Hippocampal formation (tissue), 2 donors: ENCODE measurements around the gene APOBEC2.
"Not testable (repeated sequence)": the region's sequence is repeated elsewhere in the genome, so short reads cannot be mapped to it uniquely, and the experiment has no call there.

Experiments used
- DNase-seq, 2 donors: peaks; one replicate each; lab custom pipeline; 2025; lab: John Stamatoyannopoulos, UW

The APOBEC2 gene

GRCh38 chr6:41053041-41053440, at the start of gene APOBEC2:
APOBEC2 (plus strand) TSS chr6:41053202; CDS start chr6:41053348, 146 bp downstream.
- DNase-seq: no peak

GRCh38 chr6:41006217-41006616, 46.8 kb upstream of the APOBEC2 start:
- DNase-seq: not testable (repeated sequence)

GRCh38 chr6:41006980-41007379, 46.0 kb upstream of the APOBEC2 start:
- not testable (repeated sequence) for DNase-seq

GRCh38 chr6:41008011-41008410, 45.0 kb upstream of the APOBEC2 start:
- no peak for DNase-seq

- DNase-seq: no peak
Observed at GRCh38 chr6:41009669-41010068, 43.3 kb upstream of the APOBEC2 start.

- no peak for DNase-seq
Observed at GRCh38 chr6:41011673-41012072, 41.3 kb upstream of the APOBEC2 start.

GRCh38 chr6:41013466-41014153, 39.4 kb upstream of the APOBEC2 start:
- no peak for DNase-seq

- DNase-seq: no peak
Observed at GRCh38 chr6:41014780-41015179, 38.2 kb upstream of the APOBEC2 start.

- DNase-seq: not testable (repeated sequence)
Observed at GRCh38 chr6:41015860-41016259, 37.1 kb upstream of the APOBEC2 start.

- DNase-seq: no peak
Observed at GRCh38 chr6:41017663-41018062, 35.3 kb upstream of the APOBEC2 start.

- peak in 1 of 2 donors; percentile 27 for DNase-seq
Observed at GRCh38 chr6:41021832-41022231, 31.2 kb upstream of the APOBEC2 start.

GRCh38 chr6:41022294-41022693, 30.7 kb upstream of the APOBEC2 start:
- no peak for DNase-seq

GRCh38 chr6:41023114-41023513, 29.9 kb upstream of the APOBEC2 start:
- DNase-seq: no peak

GRCh38 chr6:41025966-41026530, 27.0 kb upstream of the APOBEC2 start:
- DNase-seq: no peak

- no peak for DNase-seq
Observed at GRCh38 chr6:41027241-41027640, 25.8 kb upstream of the APOBEC2 start.

- DNase-seq: peak; percentile 40 to 74
Observed at GRCh38 chr6:41027799-41028560, 25.0 kb upstream of the APOBEC2 start.

- DNase-seq: no peak
Observed at GRCh38 chr6:41028561-41029412, 24.2 kb upstream of the APOBEC2 start.

GRCh38 chr6:41032830-41033229, 20.2 kb upstream of the APOBEC2 start:
- no peak for DNase-seq

- no peak for DNase-seq
Observed at GRCh38 chr6:41033776-41034175, 19.2 kb upstream of the APOBEC2 start.

- DNase-seq: no peak
Observed at GRCh38 chr6:41036186-41036585, 16.8 kb upstream of the APOBEC2 start.

- no peak for DNase-seq
Observed at GRCh38 chr6:41036601-41037000, 16.4 kb upstream of the APOBEC2 start.
